A549 (cell line): ENCODE data around the gene MAML2. TPM values are rescaled to one million over a fixed set of nuclear protein-coding genes. Genes with fewer than 3 reads are reported as not detected.

ENCODE experiments used
- ATAC-seq, 2 experiments: fragments of 200-7000 bp in 1 of 2; fragments of >200 bp in 1 of 2; cut with Nextera tagmentation in 1 of 2; cut with Tn5 transposase in 1 of 2; 3 replicates each; pipeline versions ENCODE4 v1.8.0 to v1.9.1; 2018 to 2020; ENCODE audit warnings: mild to moderate bottlenecking in 1 of 2, moderate library complexity in 1 of 2
- CTCF ChIA-PET: fragments of 300-600 bp; sonication (Branson Sonifier 250); formaldehyde crosslinking; extraction: SDS; loops from one replicate; lab custom pipeline; 2021; ENCODE audit warnings: antibody characterized with exemption, inconsistent platforms; lab: Yijun Ruan, JAX
- POLR2A ChIA-PET: fragments of 350-600 bp; formaldehyde crosslinking; extraction: SDS; loops from one replicate; lab custom pipeline; 2021; ENCODE audit warnings: antibody characterized with exemption, inconsistent platforms; lab: Yijun Ruan, JAX
- DNase-seq, 2 experiments: peaks; one replicate each; pipeline versions ENCODE4 v3.0.0 to v3.0.0-alpha.2; 2011 to 2016; ENCODE audit warnings: low read depth in 1 of 2, low spot score in 1 of 2
- FAIRE-seq: peaks from 2 replicates; lab custom pipeline; 2011; peaks lifted over from hg19 to GRCh38; lab: Jason Lieb, UNC
- H3K27ac ChIP-seq, 2 experiments: fragments of >200 bp; sonication (Bioruptor Twin); formaldehyde crosslinking; 3 replicates each; pipeline ENCODE4 v1.5.1; 2016 to 2017
- H3K4me1 ChIP-seq: fragments of >200 bp; sonication (Bioruptor Twin); formaldehyde crosslinking; 3 replicates; pipeline ENCODE4 v1.6.1; 2016
- H3K4me2 ChIP-seq: fragments of >200 bp; sonication (Bioruptor Twin); formaldehyde crosslinking; 3 replicates; pipeline ENCODE4 v1.6.1; 2016
- H3K4me3 ChIP-seq: fragments of >200 bp; sonication (Bioruptor Twin); formaldehyde crosslinking; 3 replicates; pipeline ENCODE4 v1.5.1; 2016
- H3K9me3 ChIP-seq: fragments of >200 bp; sonication (Bioruptor Twin); formaldehyde crosslinking; 3 replicates; pipeline ENCODE4 v1.6.1; 2016
- ATOH8 ChIP-seq: fragments of 250-450 bp; sonication (Bioruptor Pico); IDR thresholded peaks from 2 replicates; pipeline ENCODE4 v1.5.0; 2020; ENCODE audit warnings: low read depth, mild to moderate bottlenecking, moderate library complexity
- ELK1 ChIP-seq: fragments of 150-350 bp; IDR thresholded peaks from 2 replicates; pipeline ENCODE4 v1.6.1; 2014; ENCODE audit warnings: low read depth, mild to moderate bottlenecking, low read length
- EP300 ChIP-seq, 2 experiments: fragments of >200 bp; sonication (Bioruptor Twin); formaldehyde crosslinking; IDR thresholded peaks; 2 replicates in 1 of 2; 3 replicates in 1 of 2; pipeline ENCODE4 v1.6.1; 2016 to 2017
- FOSL2 ChIP-seq, 2 experiments: fragments of 450-650 bp in 1 of 2; fragments of >200 bp in 1 of 2; sonication (Bioruptor Twin) in 1 of 2; formaldehyde crosslinking; IDR thresholded peaks; 2 replicates each; pipeline versions ENCODE4 v1.5.0 to v1.6.1; 2016 to 2020; ENCODE audit warnings: mild to moderate bottlenecking in 1 of 2, moderate library complexity in 1 of 2
- FOXS1 ChIP-seq: fragments of 250-450 bp; sonication (Bioruptor Pico); IDR thresholded peaks from 2 replicates; pipeline ENCODE4 v1.5.0; 2020; ENCODE audit warnings: mild to moderate bottlenecking, moderate library complexity
- GATA3 ChIP-seq: IDR thresholded peaks from 2 replicates; pipeline ENCODE4 v1.6.1; 2012; ENCODE audit warnings: borderline replicate concordance
- JUNB ChIP-seq: fragments of >200 bp; sonication (Bioruptor Twin); formaldehyde crosslinking; IDR thresholded peaks from 2 replicates; pipeline ENCODE4 v1.6.1; 2016
- MYC ChIP-seq: IDR thresholded peaks from 2 replicates; pipeline ENCODE4 v1.6.1; 2012; ENCODE audit warnings: mild to moderate bottlenecking, inconsistent platforms, low read length, improper control_type of control experiment, borderline replicate concordance
- NFE2L2 ChIP-seq: fragments of 150-350 bp; conservative IDR thresholded peaks from 2 replicates; pipeline ENCODE4 v1.6.1; 2014; ENCODE audit warnings: low read length
- NR3C1 ChIP-seq: fragments of >200 bp; sonication (Bioruptor Twin); formaldehyde crosslinking; IDR thresholded peaks from 3 replicates; pipeline ENCODE4 v1.6.1; 2017
- PBX3 ChIP-seq: IDR thresholded peaks from 2 replicates; pipeline ENCODE4 v1.6.1; 2012
- PHF8 ChIP-seq: fragments of 200-600 bp; sonication (generic); IDR thresholded peaks from 2 replicates; pipeline ENCODE4 v1.6.1; 2016; ENCODE audit warnings: low read depth, mild to moderate bottlenecking, antibody characterized with exemption, moderate library complexity, borderline replicate concordance
- RARB ChIP-seq: fragments of 250-450 bp; sonication (Bioruptor Pico); IDR thresholded peaks from 2 replicates; pipeline ENCODE4 v1.8.0; 2021; ENCODE audit warnings: mild to moderate bottlenecking, moderate library complexity
- SREBF2 ChIP-seq: fragments of 450-650 bp; IDR thresholded peaks from 2 replicates; pipeline ENCODE4 v1.6.1; 2014; ENCODE audit warnings: mild to moderate bottlenecking, moderate library complexity
- ZC3H11A ChIP-seq: fragments of 450-650 bp; IDR thresholded peaks from 2 replicates; pipeline ENCODE4 v1.6.1; 2014; ENCODE audit warnings: antibody characterized with exemption, mild to moderate bottlenecking
- WGBS: methylation state at CpG from one replicate; pipeline ENCODE4 v1.1.6; 2017; ENCODE audit errors: missing lambda C conversion rate; 5-methylcytosine and 5-hydroxymethylcytosine counted together
- polyA plus RNA-seq, 4 experiments: library from polyadenylated mRNA; depleted of rRNA in 3 of 4; stranded (reverse); fragments of >200 nt; fragmentation: RNase III in 1 of 4; extraction: RNeasy Plus Mini Kit Qiagen cat#74134 plus additional on column Dnase treatment in 1 of 4; gene quantifications; 2 replicates in 3 of 4; 3 replicates in 1 of 4; pipeline ENCODE4 v1.2.3, GENCODE V29; 2011 to 2017

Gene MAML2
- polyA plus RNA-seq, 2 of the 4 experiments (the other 2 are of a cell fraction), result 1.5 to 2.5 TPM

GRCh38 chr11:96365493-96365892, 22.5 kb upstream of the MAML2 start (continued):
- TF ChIP-seq ELK1 (no peak), ATOH8 (CRISPR knock-in tag) (no peak), FOXS1 (CRISPR knock-in tag) (no peak)

GRCh38 chr11:96361778-96362177, 18.8 kb upstream of the MAML2 start:
- Histone ChIP-seq H3K9me3 (no peaks in the 10 kb centered on the region), H3K4me1 (peaks cover 10% of the 10 kb centered on the region; the same call in 2 of the 3 replicates), H3K27ac (no peak overlapping the region), H3K4me3 (no peak overlapping the region), H3K4me2 (peak overlapping the region; percentile 29)
- ChIA-PET CTCF (no interaction called here), POLR2A (no interaction called here)
- WGBS, result 19% methylated on average over 2 of the region's 2 CpGs
- DNase-seq (no peak), ATAC-seq (peak; percentile 62 to 77; a peak in 4 of 6 replicates), FAIRE-seq (no peak)
- TF ChIP-seq FOSL2 (IDR thresholded peaks at IDR 0.05) (no peak), FOSL2 (CRISPR knock-in tag; IDR thresholded peaks at IDR 0.05) (peak; percentile 43), NR3C1 (no peak), PHF8 (no peak)

- ChIA-PET CTCF (no interaction called here), POLR2A (no interaction called here)
- no peak overlapping the region for H3K27ac ChIP-seq
- TF ChIP-seq ELK1, result no peak
- no peak for TF ChIP-seq NFE2L2
- no peak for TF ChIP-seq GATA3
- TF ChIP-seq JUNB, result no peak
- TF ChIP-seq RARB (CRISPR knock-in tag), result no peak
- TF ChIP-seq MYC, result no peak
- H3K4me3 ChIP-seq, result no peak overlapping the region
- H3K9me3 ChIP-seq, result no peaks in the 10 kb centered on the region
- no peak for ATAC-seq
- 88% methylated on average over 3 of the region's 3 CpGs for WGBS
- peaks cover 10% of the 10 kb centered on the region; the same call in 2 of the 3 replicates for H3K4me1 ChIP-seq
- DNase-seq, result no peak
- FAIRE-seq, result no peak
- H3K4me2 ChIP-seq, result no peak overlapping the region
Measured at GRCh38 chr11:96358321-96358720, 15.3 kb upstream of the MAML2 start.

GRCh38 chr11:96357794-96358193, 14.8 kb upstream of the MAML2 start:
- H3K4me2 ChIP-seq, result no peak overlapping the region
- H3K4me1 ChIP-seq, result peaks cover 10% of the 10 kb centered on the region; the same call in 2 of the 3 replicates
- WGBS, result 91% methylated on average over 1 of the region's 1 CpG
- ATAC-seq, result no peak
- TF ChIP-seq MYC, result no peak
- no peak for TF ChIP-seq FOXS1 (CRISPR knock-in tag)
- TF ChIP-seq SREBF2, result no peak
- no peak for TF ChIP-seq EP300 (IDR thresholded peaks at IDR 0.05)
- no peak for TF ChIP-seq ZC3H11A
- no peak for TF ChIP-seq PBX3
- no peak for DNase-seq
- FAIRE-seq, result no peak
- no peaks in the 10 kb centered on the region for H3K9me3 ChIP-seq
- CTCF ChIA-PET, result interaction anchor here (1.2 kb wide), 1 partner anchor 14 kb away, joined by 4 read pairs; the partner anchor contains the start of gene MAML2
- no peak overlapping the region for H3K4me3 ChIP-seq
- H3K27ac ChIP-seq, result no peak overlapping the region
- POLR2A ChIA-PET, result no interaction called here
